Activated CD4-positive, alpha-beta T cell treated with anti-CD3 and anti-CD28 coated beads, Interleukin-2, amount 50 U/mL, for 24 hours (primary cell): ENCODE data around the gene USPL1.
A peak's percentile ranks its signal among the peaks of the same experiment; 100 is the strongest.
"Not testable (repeated sequence)": the region's sequence is repeated elsewhere in the genome, so short reads cannot be mapped to it uniquely, and the experiment has no call there.

ENCODE experiments used
- DNase-seq, 2 donors: peaks; one replicate each; pipeline ENCODE4 v3.0.0-alpha.2; 2020; ENCODE audit warnings: low read depth in 1 of 2, low spot score in 1 of 2

Gene USPL1

GRCh38 chr13:30617315-30618185 lies at the start of gene USPL1:
USPL1 (plus strand) TSS chr13:30617920; CDS start chr13:30621141, 3,221 bp downstream.
- DNase-seq = peak; percentile 97

DNA sequence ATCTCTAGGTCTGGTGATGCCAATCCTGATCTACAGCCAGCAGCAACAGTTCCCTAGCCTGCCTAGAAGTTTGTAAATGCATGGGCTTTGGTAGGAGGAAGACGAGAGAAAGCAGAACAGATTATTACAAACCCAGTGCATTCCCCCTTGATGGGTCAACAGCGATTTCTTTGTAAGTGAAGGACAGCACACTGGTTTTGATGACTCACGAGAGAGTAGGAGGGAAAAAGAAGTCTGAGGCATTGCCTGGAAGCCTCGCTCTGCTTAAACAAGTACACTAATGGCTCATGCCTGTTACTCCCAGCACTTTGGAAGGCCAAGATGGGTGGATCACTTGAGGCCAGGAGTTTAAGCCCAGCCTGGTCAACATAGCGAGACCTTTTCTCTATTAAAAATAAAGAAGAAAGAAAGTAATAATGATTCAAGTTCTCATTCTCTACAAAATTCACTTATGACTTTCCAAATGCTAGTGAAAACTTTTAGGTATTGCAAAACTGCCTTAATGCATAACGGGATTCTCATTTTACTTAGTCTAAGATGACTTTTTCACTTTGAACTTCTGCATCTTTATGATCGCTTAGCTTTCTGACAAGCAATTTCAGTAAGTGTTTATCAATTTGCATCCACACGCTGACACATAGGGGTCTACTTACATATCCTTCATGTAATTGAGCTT lies 47.7 kb upstream of the USPL1 start:
- DNase-seq = no peak

GRCh38 chr13:30570691-30571090 lies 47.0 kb upstream of the USPL1 start:
- no peak for DNase-seq

GRCh38 chr13:30572859-30573275 lies 44.9 kb upstream of the USPL1 start:
- no peak for DNase-seq

- DNase-seq = no peak
Observed at GRCh38 chr13:30576528-30576927, 41.2 kb upstream of the USPL1 start.

GRCh38 chr13:30577401-30577852 lies 40.3 kb upstream of the USPL1 start:
- DNase-seq = peak in 1 of 2 donors; percentile 4

- DNase-seq = no peak
Observed at GRCh38 chr13:30580852-30581502, 36.7 kb upstream of the USPL1 start.

DNA sequence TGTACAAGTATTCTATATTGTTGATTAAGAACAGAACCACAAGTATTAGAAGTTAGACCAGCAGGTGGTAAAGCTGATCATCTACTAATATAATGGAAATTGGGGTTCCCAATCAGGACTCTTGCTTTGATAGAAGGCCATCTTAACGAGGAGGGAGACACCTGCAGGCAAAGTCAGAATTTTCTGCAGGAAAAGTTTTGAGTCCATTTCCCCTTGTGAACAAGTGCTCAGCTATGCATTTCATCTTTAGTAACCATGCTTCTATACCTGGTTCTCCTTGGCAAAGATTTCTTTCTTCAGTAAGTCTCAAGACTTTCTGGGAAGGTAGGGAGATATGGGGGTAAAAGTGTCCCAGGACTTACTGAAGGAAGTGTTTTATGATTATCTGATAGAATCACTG lies 36.1 kb upstream of the USPL1 start:
- DNase-seq = no peak

- DNase-seq = no peak
Observed at GRCh38 chr13:30584051-30584731, 33.5 kb upstream of the USPL1 start.

- DNase-seq = no peak
Observed at GRCh38 chr13:30585748-30586262, 31.9 kb upstream of the USPL1 start.

DNA sequence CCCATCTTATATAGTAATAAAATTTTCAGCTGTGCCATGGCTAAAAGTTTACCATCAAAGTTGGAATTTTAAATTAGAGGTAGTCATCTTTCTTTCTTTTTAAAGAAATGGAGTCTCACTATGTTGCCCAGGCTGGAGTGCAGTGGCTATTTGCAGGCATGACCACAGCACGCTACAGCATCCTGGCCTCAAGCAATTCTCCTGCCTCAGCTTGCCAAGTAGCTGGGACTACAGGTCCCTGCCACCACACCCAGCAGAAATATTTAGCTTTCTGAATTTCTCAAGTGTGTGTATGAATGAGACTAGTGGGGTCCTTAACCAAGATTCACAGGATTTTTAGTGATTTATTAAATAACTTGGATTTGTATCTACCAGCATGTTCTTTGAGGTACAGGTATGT lies 30.5 kb upstream of the USPL1 start:
- no peak for DNase-seq

- DNase-seq = no peak
Observed at GRCh38 chr13:30587739-30588138, 30.0 kb upstream of the USPL1 start.

DNA sequence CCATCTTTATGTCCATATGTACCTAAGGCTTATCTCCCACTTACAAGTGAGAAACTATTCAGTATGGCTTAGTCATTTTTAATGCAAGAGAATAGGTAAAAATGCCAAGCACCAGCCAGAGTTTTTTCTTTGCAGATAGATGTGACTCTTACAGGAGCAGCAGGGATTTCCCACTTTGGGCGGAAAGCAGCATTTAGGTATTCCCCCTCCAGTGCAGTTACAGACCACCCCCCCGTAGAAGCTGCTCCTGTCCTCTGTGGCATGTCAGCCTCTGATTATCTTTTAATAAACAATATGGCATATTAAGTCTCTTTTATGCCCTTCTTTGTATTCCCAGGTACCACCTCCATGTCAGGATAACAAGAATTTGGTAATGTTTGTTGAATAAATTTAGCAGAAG lies 24.7 kb upstream of the USPL1 start:
- no peak for DNase-seq

DNA sequence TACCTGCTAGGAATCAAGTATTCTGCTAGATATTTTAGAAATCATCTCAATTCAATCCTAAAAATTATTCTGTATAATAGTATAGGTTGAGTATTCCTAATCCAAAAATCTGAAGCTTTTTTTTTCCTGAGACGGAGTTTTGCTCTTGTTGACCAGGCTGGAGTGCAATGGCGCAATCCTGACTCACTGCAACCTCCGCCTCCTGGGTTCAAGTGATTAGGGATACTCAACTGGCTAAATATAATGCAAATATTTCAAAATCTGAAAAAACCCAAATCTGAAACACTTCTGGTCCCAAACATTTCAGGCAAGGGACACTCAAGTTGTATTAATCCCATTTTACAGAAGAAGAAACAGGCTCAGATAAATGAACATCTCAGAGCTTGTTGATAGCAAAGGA lies 17.2 kb upstream of the USPL1 start:
- DNase-seq = no peak

DNA sequence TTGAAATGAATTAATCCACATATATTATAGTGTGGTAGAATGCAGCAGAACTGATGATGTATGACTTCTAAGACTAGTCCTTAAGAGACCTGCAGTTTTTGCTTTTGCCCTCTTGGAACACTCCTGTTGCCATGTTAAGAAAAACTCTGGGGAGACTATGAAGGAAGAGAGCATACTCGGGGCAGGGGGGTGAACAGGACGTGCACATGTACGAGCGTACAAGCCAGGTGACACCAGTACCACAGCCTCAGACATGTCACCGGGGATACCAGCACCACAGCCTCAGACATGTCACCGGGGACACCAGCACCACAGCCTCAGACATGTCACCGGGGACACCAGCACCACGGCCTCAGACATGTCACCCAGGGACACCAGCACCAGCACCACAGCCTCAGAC lies 15.9 kb upstream of the USPL1 start:
- no peak for DNase-seq

- DNase-seq = no peak
Observed at GRCh38 chr13:30605052-30605451, 12.7 kb upstream of the USPL1 start.

GRCh38 chr13:30607186-30607585 lies 10.5 kb upstream of the USPL1 start:
- DNase-seq = not testable (repeated sequence)

DNA sequence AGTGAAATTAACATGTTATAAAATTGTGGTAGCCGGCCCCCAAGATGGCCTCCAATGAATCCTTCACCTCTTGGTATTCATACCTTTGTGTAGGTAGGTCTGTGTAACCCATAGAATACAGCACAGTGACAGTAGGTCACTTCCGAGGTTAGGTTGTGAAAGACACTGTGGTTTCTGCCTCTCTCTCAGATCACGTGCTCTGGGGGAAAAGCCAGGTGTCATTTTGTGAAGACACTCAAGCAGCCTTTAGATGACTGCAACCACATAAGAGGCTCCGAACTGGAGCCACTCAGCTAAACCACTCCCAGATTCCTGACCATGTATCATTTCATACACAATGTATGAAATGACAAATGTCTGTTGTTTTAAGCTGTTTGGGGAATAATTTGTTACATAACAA lies 9.8 kb upstream of the USPL1 start:
- DNase-seq = peak; percentile 12 to 57

DNA sequence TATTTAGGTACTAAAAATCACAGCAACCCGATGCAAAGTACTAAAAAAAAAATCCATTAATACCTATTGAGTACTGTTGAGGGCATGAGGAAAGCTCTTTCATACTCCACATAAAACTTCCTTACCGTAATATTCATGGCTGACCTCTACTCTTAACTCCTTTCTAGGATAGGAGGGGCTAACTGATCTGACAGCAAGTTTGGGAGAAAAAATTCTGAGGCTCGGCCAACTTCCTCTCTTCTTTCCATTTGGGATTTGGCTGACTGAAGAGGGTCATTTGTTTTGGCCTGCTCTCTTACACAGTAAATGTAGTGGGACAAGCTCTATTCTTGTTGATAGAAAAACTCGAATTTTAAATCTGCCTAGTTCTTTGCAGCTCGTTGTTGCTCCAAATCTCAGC lies 9.4 kb upstream of the USPL1 start:
- no peak for DNase-seq

GRCh38 chr13:30610311-30610710 lies 7.4 kb upstream of the USPL1 start:
- no peak for DNase-seq

DNA sequence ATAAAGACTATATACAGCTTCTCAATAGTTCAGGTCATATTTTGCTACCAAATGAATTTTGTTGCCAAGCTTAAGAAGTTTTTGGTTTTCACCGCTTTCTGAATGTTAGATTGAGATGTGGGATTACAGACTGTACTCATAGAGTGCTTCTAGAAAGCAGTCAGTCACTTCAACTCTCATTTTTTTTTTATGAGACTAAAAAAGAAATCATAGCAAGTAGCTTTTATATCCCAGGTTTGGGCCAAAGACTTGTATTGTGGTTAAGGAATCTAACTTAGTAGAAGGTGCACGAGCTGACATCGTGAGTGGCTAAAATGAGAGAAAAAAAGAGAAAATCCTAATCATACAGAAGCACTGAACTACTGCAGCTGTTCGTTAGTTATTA lies 2.2 kb upstream of the USPL1 start:
- no peak for DNase-seq
